Measurements from ENCODE around the gene PRUNE1. TPM values are rescaled to one million over a fixed set of nuclear protein-coding genes. Genes with fewer than 3 reads are reported as not detected.

The PRUNE1 gene
- total and polyA plus RNA-seq, 4 donors: 6.1 to 10.6 (median 9.4) TPM

DNA sequence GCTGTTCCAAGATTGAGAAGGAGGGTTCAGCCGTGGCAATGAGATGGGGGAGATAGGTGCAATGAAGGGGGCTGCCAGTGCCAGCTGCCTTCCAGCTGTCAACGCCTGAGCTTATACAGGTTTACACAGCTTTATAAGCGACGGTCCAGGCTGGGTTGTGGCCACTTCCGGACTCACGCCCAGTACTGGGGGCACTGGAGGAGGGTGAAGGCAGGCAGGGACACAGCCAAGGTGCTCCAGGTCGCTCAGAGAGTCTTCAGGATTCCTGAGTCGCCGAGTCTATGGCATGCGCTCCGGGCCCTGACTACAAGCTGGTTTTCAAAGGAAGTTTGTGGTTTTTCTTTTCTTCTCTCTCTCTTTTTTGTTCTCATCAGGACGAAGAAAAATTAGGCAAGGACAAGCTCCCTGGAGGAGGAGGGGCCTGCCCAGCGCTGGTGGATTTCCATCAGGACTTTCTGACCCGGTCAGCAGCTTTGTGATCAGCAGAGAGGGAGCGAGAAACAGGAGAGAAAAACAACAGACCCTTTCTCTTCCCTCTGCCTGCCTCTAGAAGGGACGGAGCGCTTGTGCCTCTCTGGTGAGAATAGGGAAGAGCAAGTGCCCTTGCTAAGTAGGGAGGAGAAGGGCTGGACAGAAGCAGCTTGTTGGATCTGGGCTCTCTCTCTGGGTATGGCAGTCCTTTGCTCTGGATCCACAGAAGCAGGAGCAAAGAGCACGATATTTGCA lies 1.8 kb upstream of the PRUNE1 start, which contains the start of gene MINDY1:
Gene MINDY1 (minus strand): TSS at position 576 of the 726 bp plus-strand sequence. CDS start 4,285 bp downstream, outside the sequence.
- Histone ChIP-seq H3K36me3 (ENCODE audit: control insufficient read depth in 4 of 4, insufficient read depth in 3 of 4, low read depth in 1 of 4, low read length in 3 of 4) (peaks cover 0 to 11% (median 4%) of the 10 kb centered on the region in 4 donors), H3K4me1 (ENCODE audit: control insufficient read depth in 4 of 4, insufficient read depth in 4 of 4, low read length in 3 of 4) (peaks cover 18 to 67% (median 53%) of the 10 kb centered on the region in 4 donors), H3K9ac (ENCODE audit: low read depth in 1 of 2, low read length in 2 of 2) (peak within 1 kb of the TSS; percentile 34 to 79), H3K27me3 (ENCODE audit: control insufficient read depth in 4 of 4, insufficient read depth in 4 of 4, low read length in 3 of 4) (no peaks in the 10 kb centered on the region), H3K27ac (ENCODE audit: low read depth in 1 of 2, low read length in 2 of 2) (peak within 1 kb of the TSS; percentile 84), H3K4me3 (ENCODE audit: low read depth in 1 of 3, low read length in 3 of 3) (peak within 1 kb of the TSS; percentile 33 to 84 (median 61)), H3K9me3 (ENCODE audit: control insufficient read depth in 4 of 4, low read length in 3 of 4) (no peaks in the 10 kb centered on the region)
- DNase-seq (ENCODE audit: low spot score): peak; percentile 65
- TF ChIP-seq YY1 (IDR thresholded peaks at IDR 0.05) (peak; percentile 62), SP1 (IDR thresholded peaks at IDR 0.05) (peak; percentile 55), TAF1 (conservative IDR thresholded peaks at IDR 0.05) (peak; percentile 91), EGR1 (IDR thresholded peaks at IDR 0.05; ENCODE audit: low read depth in 2 of 2) (no peak), GABPA (IDR thresholded peaks at IDR 0.05 in 1 of 2, conservative IDR thresholded peaks at IDR 0.05 in 1 of 2) (no peak), HNF4A (conservative IDR thresholded peaks at IDR 0.05) (peak; percentile 59 to 72), RXRA (IDR thresholded peaks at IDR 0.05) (peak; percentile 49 to 53), FOXA2 (IDR thresholded peaks at IDR 0.05) (no peak), JUND (IDR thresholded peaks at IDR 0.05) (peak in 1 of 2 donors; percentile 21), RAD21 (IDR thresholded peaks at IDR 0.05) (peak; percentile 56 to 74), NR2F2 (IDR thresholded peaks at IDR 0.05) (no peak)
- TF ChIP-seq, protein P1, sequence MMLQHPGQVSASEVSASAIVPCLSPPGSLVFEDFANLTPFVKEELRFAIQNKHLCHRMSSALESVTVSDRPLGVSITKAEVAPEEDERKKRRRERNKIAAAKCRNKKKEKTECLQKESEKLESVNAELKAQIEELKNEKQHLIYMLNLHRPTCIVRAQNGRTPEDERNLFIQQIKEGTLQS (IDR thresholded peaks at IDR 0.05): no peak
- TF ChIP-seq, protein P2, sequence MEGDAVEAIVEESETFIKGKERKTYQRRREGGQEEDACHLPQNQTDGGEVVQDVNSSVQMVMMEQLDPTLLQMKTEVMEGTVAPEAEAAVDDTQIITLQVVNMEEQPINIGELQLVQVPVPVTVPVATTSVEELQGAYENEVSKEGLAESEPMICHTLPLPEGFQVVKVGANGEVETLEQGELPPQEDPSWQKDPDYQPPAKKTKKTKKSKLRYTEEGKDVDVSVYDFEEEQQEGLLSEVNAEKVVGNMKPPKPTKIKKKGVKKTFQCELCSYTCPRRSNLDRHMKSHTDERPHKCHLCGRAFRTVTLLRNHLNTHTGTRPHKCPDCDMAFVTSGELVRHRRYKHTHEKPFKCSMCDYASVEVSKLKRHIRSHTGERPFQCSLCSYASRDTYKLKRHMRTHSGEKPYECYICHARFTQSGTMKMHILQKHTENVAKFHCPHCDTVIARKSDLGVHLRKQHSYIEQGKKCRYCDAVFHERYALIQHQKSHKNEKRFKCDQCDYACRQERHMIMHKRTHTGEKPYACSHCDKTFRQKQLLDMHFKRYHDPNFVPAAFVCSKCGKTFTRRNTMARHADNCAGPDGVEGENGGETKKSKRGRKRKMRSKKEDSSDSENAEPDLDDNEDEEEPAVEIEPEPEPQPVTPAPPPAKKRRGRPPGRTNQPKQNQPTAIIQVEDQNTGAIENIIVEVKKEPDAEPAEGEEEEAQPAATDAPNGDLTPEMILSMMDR (IDR thresholded peaks at IDR 0.05; ENCODE audit: low read depth, low read length, missing input control): peak; percentile 40
- TF ChIP-seq, protein P3, sequence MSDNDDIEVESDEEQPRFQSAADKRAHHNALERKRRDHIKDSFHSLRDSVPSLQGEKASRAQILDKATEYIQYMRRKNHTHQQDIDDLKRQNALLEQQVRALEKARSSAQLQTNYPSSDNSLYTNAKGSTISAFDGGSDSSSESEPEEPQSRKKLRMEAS (IDR thresholded peaks at IDR 0.05): no peak
- TF ChIP-seq, protein P4, sequence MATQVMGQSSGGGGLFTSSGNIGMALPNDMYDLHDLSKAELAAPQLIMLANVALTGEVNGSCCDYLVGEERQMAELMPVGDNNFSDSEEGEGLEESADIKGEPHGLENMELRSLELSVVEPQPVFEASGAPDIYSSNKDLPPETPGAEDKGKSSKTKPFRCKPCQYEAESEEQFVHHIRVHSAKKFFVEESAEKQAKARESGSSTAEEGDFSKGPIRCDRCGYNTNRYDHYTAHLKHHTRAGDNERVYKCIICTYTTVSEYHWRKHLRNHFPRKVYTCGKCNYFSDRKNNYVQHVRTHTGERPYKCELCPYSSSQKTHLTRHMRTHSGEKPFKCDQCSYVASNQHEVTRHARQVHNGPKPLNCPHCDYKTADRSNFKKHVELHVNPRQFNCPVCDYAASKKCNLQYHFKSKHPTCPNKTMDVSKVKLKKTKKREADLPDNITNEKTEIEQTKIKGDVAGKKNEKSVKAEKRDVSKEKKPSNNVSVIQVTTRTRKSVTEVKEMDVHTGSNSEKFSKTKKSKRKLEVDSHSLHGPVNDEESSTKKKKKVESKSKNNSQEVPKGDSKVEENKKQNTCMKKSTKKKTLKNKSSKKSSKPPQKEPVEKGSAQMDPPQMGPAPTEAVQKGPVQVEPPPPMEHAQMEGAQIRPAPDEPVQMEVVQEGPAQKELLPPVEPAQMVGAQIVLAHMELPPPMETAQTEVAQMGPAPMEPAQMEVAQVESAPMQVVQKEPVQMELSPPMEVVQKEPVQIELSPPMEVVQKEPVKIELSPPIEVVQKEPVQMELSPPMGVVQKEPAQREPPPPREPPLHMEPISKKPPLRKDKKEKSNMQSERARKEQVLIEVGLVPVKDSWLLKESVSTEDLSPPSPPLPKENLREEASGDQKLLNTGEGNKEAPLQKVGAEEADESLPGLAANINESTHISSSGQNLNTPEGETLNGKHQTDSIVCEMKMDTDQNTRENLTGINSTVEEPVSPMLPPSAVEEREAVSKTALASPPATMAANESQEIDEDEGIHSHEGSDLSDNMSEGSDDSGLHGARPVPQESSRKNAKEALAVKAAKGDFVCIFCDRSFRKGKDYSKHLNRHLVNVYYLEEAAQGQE (IDR thresholded peaks at IDR 0.05): peak; percentile 91
- TF ChIP-seq, protein P5, sequence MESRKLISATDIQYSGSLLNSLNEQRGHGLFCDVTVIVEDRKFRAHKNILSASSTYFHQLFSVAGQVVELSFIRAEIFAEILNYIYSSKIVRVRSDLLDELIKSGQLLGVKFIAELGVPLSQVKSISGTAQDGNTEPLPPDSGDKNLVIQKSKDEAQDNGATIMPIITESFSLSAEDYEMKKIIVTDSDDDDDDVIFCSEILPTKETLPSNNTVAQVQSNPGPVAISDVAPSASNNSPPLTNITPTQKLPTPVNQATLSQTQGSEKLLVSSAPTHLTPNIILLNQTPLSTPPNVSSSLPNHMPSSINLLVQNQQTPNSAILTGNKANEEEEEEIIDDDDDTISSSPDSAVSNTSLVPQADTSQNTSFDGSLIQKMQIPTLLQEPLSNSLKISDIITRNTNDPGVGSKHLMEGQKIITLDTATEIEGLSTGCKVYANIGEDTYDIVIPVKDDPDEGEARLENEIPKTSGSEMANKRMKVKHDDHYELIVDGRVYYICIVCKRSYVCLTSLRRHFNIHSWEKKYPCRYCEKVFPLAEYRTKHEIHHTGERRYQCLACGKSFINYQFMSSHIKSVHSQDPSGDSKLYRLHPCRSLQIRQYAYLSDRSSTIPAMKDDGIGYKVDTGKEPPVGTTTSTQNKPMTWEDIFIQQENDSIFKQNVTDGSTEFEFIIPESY (IDR thresholded peaks at IDR 0.05): no peak
- under 1% methylated on average over 18 of the region's 18 CpGs for WGBS

Data from liver (tissue), 9 donors.